Pons (tissue), 1 donor: Measurements from ENCODE around the gene PPME1.

Experiments
- DNase-seq: peaks from one replicate; pipeline ENCODE4 v3.0.0-alpha.2; 2016; ENCODE audit warnings: low spot score

PPME1 gene

GRCh38 chr11:74159642-74160041 is 11.4 kb upstream of the PPME1 start:
- DNase-seq, result no peak

- DNase-seq, result no peak
Measured at GRCh38 chr11:74162681-74163467, 8.2 kb upstream of the PPME1 start.

DNA sequence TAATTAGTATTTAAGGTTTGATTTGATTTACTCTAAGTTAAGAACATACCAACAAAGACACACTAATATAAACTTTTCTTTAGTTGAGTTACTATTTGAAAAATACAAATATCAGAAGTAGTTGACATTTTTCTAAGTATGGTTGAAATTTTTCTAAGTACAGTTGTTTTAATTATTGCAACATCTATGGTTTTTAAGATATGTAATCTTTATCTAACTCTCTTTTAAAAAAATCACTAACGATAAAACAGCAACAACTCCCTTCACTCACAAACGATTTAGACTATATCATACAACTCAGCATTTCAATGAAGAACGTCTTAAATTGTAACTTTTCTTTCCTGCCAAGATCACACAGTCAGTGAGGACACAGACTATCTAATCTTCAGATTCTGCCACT is 2.3 kb upstream of the PPME1 start:
- no peak for DNase-seq

DNA sequence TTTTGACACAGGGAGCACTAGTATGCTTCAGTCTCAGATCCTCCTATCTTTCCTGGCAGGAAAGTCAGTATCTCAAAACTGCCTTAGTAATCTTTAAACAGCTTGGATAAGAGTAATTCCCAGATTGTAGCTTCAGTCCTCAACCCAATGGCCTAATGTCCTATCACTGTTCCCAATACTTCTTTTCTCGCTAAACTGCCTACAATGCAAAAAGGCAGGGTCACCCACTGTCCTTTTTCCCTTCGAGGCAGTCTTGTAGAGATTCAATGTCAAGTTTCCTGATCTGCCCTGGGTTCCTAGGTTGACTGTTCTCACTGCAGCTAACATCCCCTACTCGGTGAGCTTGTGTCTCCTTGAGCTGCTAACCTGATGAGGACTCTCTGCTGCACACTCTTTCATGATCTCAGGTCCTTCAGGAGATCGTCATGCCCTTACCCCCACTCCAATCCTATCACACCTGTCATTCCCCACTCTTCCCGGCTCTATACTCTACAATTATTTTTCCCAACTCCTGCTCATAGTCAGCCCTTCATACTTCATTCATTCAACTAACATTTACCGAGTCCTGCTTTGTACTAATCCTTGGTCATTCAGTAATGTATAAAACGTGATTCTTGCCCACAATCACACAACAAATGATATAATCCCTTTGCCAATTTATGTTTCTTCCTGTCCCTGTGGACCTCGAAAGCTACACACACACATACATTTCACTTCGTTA is 1.2 kb upstream of the PPME1 start:
- DNase-seq, result no peak

DNA sequence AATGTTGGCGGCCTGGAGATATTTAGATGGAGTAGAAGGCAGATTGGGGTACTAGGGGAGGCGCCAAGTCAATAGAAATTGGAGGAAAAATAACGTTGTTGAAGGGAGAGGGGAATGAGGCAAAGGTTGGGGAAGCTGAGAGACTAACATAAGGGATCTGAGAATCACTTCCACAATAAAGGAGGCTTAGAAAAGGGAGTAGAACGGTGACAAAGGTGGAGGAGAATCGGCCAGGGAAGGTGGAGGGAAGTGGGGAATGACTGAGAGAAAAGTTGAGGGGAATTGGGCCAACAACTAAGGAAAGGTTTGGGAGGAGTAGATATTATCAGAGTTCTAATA is 510 bp downstream of the PPME1 start:
- no peak for DNase-seq

DNA sequence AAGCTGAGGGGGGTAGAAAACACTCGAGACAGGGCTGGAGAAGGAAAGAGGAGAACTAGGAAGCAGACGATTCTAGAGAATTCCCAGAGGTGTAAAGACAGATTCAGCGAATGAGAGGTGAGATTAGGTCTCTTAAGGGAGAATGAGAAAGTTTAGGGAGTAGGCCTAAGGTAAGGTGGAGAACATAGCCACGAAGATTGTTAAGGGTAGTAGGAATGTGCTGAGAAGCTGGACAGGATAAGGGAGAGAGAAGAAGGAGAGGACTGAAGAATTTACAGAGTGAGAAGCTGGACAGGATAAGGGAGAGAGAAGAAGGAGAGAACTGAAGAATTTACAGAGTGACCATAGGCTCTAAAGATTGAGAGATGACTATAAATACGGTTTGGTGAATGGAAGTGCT is 908 bp downstream of the PPME1 start:
- DNase-seq, result no peak

GRCh38 chr11:74175920-74176319 is 4.8 kb downstream of the PPME1 start:
- DNase-seq, result no peak

DNA sequence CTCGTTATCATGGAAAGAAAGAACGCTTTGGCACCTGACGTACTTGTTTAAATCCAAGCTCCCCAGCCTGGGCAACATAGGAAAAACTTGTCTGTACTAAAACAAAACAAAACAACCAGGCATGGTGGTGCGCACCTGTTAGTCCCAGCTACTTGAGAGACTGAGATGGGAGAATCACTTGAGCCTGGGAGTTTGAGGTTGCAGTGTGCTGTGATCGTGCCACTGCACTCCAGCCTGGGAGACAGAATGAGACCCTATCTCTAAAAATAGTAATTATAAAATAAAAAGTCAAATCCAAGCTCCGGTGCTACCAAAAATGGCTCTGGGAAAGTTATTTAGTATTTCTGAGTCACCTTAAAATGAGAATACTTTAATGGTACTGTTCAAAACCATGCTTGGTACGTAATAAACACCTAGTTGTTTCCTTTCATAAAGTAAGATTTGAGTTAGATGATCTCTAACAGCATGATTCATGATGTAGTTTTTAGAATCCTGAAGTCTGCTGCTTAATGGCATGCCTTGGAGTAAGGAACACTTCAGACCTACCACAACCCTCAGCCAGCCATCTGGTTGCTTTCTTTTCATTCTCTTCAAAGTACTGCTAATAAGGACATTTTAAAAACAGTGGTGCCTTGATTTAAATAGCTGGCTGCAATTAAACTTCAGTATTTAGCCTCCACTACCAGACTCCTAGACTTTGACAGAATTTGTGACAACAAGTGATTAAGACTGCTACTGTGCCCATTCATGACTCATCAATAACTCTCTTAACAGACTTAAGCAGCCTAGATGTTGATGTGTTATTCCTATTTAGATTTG is 8.4 kb downstream of the PPME1 start:
- no peak for DNase-seq

GRCh38 chr11:74182635-74183034 is 11.5 kb downstream of the PPME1 start:
- DNase-seq, result no peak

DNA sequence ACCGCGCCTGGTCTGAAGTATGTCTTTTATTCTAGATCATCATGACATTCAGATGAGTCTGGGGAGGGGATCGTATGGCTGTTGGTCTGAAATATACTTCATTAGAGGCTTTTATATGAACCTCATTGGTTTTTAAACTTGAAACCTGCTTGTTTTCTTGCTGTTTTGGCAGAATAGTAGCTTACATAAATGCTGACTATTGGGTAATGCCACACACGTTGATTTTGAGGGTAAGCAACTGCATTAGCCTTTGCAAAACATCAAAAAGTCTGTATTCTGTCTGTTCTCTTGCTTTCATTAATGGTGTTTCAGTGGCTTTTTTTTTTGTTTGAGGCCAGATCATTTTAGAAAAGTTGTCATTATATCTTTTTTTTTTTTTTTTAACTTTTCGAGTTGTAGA is 14.2 kb downstream of the PPME1 start:
- no peak for DNase-seq

DNA sequence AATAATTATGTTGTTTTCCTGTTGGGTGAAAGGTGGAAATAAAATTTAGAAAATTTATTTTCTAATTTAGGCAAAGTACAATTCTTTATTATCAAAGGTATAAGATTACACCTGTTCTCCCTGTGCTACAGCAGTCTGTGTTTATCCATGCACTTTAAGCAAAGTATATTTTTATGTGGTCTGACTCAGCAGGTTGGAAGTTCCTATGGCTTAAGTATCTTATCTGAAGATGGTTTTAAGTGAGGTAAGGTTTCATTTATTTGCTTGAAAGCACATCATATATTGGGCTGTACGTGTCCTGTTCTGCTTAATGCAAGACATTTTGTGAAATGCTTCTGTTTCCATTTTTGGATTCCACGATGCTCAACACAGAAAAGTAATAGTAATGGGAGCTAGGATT is 14.6 kb downstream of the PPME1 start:
- no peak for DNase-seq

- DNase-seq, result no peak
Measured at GRCh38 chr11:74195828-74196227, 24.7 kb downstream of the PPME1 start.

DNA sequence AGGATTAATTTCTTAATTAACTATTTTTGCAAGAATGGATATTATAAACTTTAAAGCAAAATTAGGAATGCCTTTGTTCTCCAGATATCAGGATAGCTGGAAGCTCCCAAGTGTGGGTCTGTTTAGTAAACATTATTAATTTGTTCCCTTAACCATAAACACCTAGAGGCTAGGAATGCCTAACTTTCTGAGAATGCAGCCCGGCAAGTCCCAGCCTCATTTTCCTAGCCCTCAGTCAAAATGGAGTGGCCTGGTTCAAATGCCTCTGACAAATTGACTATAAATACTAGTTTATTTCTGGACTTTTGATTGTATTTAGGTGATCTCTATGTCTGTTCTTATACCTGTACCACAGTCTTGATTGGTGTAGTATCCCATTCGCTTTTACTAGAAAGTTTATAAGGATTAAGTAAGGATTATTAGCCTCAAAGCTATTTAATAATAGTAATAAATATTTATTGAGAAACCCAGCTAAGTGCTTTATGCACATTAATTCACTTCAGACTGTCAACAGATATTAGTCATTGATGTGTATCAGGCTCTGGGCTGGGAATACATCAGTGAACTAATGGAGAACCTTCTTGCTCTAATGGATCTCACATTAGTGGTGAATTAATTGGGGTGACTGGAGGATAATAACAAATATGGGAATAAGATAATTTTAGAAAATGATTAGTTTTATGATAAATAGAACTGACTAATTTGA is 25.8 kb downstream of the PPME1 start:
- no peak for DNase-seq

- no peak for DNase-seq
Measured at GRCh38 chr11:74203966-74204365, 32.9 kb downstream of the PPME1 start.

- DNase-seq, result no peak
Measured at GRCh38 chr11:74204701-74205100, 33.6 kb downstream of the PPME1 start.

DNA sequence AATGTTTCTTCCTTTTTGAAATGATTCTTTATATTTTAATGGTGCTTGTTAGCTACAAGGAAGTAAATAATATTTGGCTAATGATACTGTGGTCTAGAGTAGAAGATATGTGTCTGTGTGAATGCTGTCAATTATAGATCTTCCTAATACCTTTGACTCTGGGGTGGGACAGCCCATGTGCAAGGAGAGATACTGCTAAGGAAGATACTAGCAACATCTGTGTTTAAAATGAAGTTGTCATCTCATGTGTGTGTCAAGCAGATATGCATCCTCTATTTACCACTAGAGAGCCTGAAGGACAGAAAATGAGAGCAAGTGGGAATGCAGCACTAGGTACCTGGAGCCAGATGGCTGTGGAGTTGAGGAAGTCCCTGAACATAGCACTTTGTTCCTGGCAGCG is 34.1 kb downstream of the PPME1 start:
- no peak for DNase-seq

- no peak for DNase-seq
Measured at GRCh38 chr11:74206746-74207145, 35.7 kb downstream of the PPME1 start.

DNA sequence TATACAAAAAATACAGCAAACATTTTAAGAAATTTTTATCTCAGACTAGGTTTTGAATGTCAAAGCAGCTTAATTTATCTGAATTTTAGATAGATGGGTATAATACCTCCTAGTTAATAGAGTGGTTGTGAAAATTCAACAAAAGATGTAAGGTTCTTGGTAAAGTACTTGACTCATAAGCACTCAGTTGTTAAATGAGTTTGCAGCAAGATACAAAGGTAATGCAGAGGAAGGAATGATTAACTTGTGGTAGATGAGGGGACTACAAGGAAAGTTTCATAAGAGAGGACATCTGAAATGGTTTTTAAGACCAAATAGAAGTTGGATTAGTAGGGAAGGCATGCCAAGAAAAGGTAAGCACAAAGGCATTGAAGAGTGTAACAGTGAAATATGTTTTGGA is 37.4 kb downstream of the PPME1 start:
- no peak for DNase-seq

DNA sequence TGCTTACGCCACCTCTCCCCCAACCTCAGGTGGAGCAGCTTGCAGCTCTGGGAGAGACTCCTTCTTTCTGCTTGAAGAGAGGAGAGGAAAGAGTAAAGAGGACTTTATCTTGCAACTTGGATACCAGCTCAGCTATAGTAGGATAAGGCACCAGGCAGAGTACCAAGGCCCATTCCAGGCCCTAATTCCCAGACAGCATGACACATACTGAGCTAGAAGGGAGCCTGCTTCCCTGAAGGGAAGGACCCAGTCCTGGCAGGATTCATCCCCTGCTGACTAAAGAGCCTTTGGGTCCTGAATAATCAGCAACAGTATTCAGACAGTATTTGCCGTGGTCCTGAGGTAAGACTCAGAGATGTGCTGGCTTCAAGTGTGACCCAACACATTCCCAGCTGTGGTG is 41.4 kb downstream of the PPME1 start:
- no peak for DNase-seq

- DNase-seq, result no peak
Measured at GRCh38 chr11:74220376-74220775, 49.3 kb downstream of the PPME1 start.

DNA sequence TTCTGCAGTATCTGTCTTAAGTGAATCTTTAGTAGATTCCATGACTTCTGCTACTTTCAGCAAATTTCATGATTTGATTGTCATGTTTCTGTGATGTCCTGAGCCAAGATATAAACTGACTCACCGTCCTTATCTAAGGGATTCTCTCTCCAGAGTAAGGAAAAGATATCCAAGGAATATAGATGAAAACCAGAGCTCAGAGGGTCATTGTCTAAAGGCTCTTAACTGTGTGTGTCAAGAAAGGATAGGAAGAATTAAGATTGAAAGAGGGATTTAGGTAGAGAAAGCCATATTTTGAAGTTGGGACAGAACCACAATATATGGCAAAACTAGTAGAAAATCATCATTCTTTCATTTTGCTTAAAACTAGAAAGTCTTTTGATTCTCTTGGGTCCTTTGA is 50.7 kb downstream of the PPME1 start:
- DNase-seq, result no peak

GRCh38 chr11:74225565-74225964 is 54.5 kb downstream of the PPME1 start:
- DNase-seq, result no peak
